Muscle of leg (tissue), 11 donors: ENCODE results near the gene TP53AIP1. TPM values are rescaled to one million over a fixed set of nuclear protein-coding genes. Genes with fewer than 3 reads are reported as not detected.

Source experiments
- DNase-seq: peaks from one replicate; pipeline ENCODE4 v3.0.0; 2013
- H3K27ac ChIP-seq: one replicate; pipeline ENCODE4 v1.5.1; 2013; ENCODE audit warnings: mild to moderate bottlenecking, low read length, control low read depth
- H3K27me3 ChIP-seq: one replicate; pipeline ENCODE4 v1.6.1; 2013; ENCODE audit warnings: low read length; ENCODE audit not compliant: control insufficient read depth, insufficient read depth
- H3K36me3 ChIP-seq: one replicate; pipeline ENCODE4 v1.6.1; 2013; ENCODE audit warnings: low read length; ENCODE audit not compliant: control insufficient read depth, insufficient read depth
- H3K4me1 ChIP-seq: one replicate; pipeline ENCODE4 v1.6.1; 2013; ENCODE audit warnings: low read length; ENCODE audit not compliant: control insufficient read depth, insufficient read depth
- H3K4me3 ChIP-seq: one replicate; pipeline ENCODE4 v1.5.1; 2013; ENCODE audit warnings: low read length, control low read depth
- H3K9me3 ChIP-seq: replicated peaks from 2 replicates; pipeline ENCODE4 v1.6.1; 2013; ENCODE audit warnings: low read depth, low read length; ENCODE audit not compliant: control insufficient read depth
- WGBS: methylation state at CpG from one replicate; pipeline ENCODE4 v1.1.5; 2013; ENCODE audit warnings: missing lambda C conversion rate; ENCODE audit not compliant: insufficient coverage; 5-methylcytosine and 5-hydroxymethylcytosine counted together
- polyA plus RNA-seq, 8 donors: library from polyadenylated mRNA; unstranded; fragments of 120-200 nt; gene quantifications; one replicate each; pipeline versions ENCODE4 v1.2.1 to v1.2.3, GENCODE V29; 2013; ENCODE audit warnings: inconsistent platforms in 1 of 8, low replicate concordance in 1 of 8; ENCODE audit not compliant: insufficient read length in 8 of 8, insufficient read depth in 1 of 8
- total RNA-seq: library from RNA; stranded (reverse); fragments of 120-200 nt; gene quantifications from one replicate; pipeline ENCODE4 v1.2.4, GENCODE V29; 2013

The TP53AIP1 gene
- total and polyA plus RNA-seq, 9 donors: 0.15 to 2.2 (median 0.24) TPM; not detected in 1

DNA sequence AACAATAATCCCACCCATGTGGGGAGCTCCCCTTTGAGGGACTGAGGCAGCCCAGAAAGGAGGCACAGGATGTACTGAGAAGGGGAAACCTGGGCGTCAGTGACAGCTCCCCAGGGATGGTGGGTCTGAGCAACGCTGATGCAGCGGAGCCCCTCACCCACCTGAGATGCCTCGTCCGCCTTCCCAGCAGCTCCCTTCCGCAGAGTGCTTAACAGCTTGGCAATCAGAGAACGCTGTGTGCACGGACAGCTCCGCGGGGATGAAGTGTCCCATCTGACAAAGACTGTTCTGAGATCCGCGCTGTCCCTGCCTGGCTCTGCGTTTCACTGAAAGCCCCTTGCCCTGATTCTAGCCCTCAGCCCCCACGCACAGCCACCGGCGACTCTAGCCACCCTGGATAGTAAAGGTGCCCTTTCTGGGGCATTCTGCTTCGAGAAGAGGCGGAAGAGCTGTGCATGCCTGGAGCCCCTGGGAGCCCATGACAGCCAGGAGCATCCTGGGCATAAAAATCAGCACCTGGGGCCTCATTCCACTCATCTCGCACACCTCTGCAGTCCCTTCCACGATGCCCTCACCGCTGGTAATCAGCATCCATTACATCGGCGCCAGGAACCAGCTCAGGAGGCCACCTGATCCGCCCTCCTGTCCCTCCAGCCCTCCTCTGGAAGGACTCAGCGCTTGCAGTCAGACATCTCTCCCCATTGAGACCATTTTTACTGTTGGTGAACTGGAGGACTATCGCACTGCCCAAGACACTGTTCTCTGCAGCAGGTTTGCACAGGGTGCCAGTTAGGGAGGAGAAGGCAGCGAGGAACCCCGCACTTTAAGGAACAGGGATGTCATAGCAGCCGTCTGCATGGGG is 40.8 kb downstream of the TP53AIP1 start:
- Histone ChIP-seq H3K27ac (no peak overlapping the region), H3K36me3 (no peaks in the 10 kb centered on the region), H3K4me3 (no peak overlapping the region), H3K4me1 (peaks cover 29% of the 10 kb centered on the region), H3K9me3 (no peaks in the 10 kb centered on the region), H3K27me3 (peaks cover 42% of the 10 kb centered on the region)
- DNase-seq: no peak
- 28% methylated on average over 26 of the region's 29 CpGs for WGBS

DNA sequence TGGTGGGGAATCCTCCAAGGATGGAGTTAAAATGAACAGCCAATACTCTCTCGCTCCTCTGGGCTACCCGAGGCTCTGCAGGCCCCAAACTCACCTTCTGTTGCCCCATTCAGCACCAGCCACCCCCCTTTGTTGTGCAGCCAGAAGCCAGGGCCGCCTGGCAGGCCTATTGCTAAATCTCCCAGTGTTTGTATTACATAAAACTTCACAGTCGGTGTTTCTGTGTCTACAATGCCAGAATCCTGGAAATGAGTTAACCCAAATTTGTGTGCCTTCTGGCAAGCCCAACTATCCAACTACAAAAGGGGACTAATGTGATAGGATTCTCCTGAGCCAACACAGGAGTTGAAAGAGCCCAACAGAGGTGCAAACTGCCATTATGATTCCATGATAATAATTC is 42.2 kb downstream of the TP53AIP1 start:
- H3K36me3 ChIP-seq: no peaks in the 10 kb centered on the region
- H3K4me3 ChIP-seq: no peak overlapping the region
- H3K27me3 ChIP-seq: peaks cover 36% of the 10 kb centered on the region
- H3K4me1 ChIP-seq: peaks cover 22% of the 10 kb centered on the region
- WGBS: 65% methylated on average over 3 of the region's 4 CpGs
- no peaks in the 10 kb centered on the region for H3K9me3 ChIP-seq
- no peak for DNase-seq
- no peak overlapping the region for H3K27ac ChIP-seq

DNA sequence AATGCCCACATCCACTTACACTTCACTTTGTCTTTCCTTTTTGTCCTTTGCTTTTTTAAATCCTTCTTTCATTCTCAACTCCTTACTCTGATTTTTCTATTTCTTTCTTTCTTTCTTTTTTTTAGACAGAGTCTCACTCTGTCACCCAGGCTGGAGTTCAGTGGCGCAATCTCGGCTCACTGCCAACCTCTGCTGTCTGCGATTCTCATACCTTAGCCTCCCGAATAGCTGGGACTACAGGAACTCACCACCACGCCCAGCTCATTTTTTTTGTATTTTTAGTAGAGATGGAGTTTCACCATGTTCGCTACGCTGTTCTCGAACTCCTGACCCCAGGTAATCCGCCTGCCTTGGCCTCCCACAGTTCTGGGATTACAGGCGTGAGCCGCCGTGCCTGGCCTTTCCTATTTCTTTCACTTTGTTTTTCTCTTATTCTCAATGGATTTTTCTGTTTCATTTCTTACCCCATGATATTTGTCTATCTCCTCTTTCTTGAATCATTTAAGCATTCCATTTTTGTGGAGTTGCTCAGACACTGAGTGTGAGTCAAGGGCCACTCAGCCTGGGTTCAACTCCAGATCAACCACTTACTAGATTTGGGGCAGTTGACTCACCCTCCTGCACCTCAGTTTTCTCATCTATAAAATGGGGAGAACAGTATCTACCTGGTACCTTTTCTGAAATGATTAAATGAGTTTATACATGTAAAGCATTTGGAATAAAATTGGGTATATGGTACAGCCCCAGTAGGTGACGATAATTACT is 43.9 kb downstream of the TP53AIP1 start:
- no peak for DNase-seq
- Histone ChIP-seq H3K27ac (no peak overlapping the region), H3K9me3 (no peaks in the 10 kb centered on the region), H3K27me3 (peaks cover 28% of the 10 kb centered on the region), H3K36me3 (no peaks in the 10 kb centered on the region), H3K4me1 (peaks cover 6% of the 10 kb centered on the region), H3K4me3 (no peak overlapping the region)
- 67% methylated on average over 3 of the region's 13 CpGs for WGBS

DNA sequence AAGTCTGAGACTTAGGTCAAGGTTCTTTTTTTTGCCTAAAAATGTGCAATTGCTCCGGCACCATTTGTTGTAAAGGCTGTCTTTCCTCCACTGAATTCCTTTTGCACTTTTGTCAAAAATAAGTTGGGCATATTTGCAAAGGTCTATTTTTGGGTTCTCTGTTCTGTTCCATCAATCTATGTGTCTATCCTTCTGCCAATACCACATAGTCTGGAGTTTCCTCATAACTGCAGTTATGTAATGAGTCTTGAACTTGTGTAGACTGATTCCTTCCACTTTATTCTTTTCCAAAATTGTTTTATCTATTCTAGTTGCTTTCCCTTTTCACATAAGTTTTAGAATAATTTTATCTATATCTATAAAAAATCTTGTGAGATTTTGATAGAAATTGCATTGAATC is 44.8 kb downstream of the TP53AIP1 start:
- Histone ChIP-seq H3K4me1 (no peaks in the 10 kb centered on the region), H3K27me3 (peaks cover 24% of the 10 kb centered on the region), H3K36me3 (no peaks in the 10 kb centered on the region), H3K27ac (no peak overlapping the region), H3K9me3 (no peaks in the 10 kb centered on the region), H3K4me3 (no peak overlapping the region)
- no CpG with 5 or more reads among the region's 1 CpG for WGBS
- DNase-seq: no peak

DNA sequence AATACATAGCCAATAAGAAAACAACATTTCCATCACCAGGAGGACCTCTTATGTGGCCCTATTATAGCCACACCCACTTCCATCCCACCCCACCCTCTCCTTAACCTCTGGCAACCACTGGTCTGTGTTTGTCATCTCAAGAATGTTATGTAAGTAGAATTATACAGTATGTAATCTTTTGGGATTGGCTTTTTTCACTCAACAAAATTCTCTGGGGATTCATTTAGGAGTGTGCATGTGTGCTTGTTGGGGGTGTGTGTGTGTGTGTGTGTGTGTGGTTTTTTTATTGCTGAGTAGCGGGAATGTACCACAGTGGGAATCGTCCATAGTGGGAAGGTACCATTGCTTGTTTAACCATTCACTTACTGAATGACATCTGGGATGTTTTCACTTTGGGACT is 46.3 kb downstream of the TP53AIP1 start:
- peaks cover 2% of the 10 kb centered on the region for H3K4me1 ChIP-seq

DNA sequence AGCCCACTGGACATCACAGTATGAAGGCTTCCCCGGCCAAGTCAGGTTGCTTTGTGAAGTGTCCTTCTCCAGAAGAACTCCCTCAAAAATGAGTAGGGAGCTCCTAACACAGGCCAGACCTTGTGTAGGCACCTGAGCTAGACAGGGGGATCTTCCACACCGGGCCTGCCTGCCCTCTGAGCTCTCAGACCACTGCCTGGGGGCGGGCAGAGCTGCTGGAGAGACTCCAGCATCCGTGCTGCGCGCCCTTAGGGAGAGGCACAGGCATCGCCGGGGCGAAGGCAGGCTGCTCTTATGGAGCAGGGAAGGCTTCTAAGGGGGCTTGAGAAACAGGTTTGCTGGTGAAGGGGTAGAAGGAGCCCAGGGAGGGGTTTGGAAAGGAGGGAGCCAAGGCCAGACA is 47.1 kb downstream of the TP53AIP1 start:
- H3K27me3 ChIP-seq: peaks cover 19% of the 10 kb centered on the region
- 86% methylated on average over 9 of the region's 9 CpGs for WGBS
- H3K36me3 ChIP-seq: no peaks in the 10 kb centered on the region
- no peak overlapping the region for H3K27ac ChIP-seq
- peaks cover 6% of the 10 kb centered on the region for H3K4me1 ChIP-seq
- H3K9me3 ChIP-seq: no peaks in the 10 kb centered on the region
- H3K4me3 ChIP-seq: no peak overlapping the region
- DNase-seq: no peak

More for the DNA sequence above, 46.3 kb downstream of the TP53AIP1 start:
- Histone ChIP-seq H3K4me3 (no peak overlapping the region), H3K27ac (no peak overlapping the region), H3K9me3 (no peaks in the 10 kb centered on the region), H3K27me3 (peaks cover 18% of the 10 kb centered on the region), H3K36me3 (no peaks in the 10 kb centered on the region)
- no peak for DNase-seq
- WGBS: no CpG with 5 or more reads among the region's 2 CpGs

DNA sequence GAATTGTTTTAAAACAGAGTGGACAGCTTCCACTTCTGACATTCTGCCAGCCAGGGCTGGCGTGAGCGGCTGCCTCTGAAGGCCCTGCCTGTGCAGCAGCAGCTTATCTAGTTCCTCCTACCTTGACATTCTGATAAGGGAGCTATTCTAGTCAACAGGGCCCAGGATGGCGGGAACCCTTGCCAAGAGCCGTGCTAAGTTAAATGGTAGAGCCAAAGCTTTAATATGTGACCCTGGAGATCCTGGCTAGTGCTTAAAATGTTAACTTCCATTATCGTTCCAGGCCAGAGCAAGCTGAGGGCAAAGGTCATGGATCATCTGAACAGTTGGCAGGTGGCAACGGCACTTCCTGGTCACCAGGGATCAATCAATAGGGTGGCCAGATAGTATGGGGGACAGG is 48.0 kb downstream of the TP53AIP1 start:
- H3K4me1 ChIP-seq: peaks cover 12% of the 10 kb centered on the region
- no peak overlapping the region for H3K27ac ChIP-seq
- DNase-seq: no peak
- no peaks in the 10 kb centered on the region for H3K36me3 ChIP-seq
- WGBS: 56% methylated on average over 6 of the region's 6 CpGs
- H3K4me3 ChIP-seq: no peak overlapping the region
- peaks cover 24% of the 10 kb centered on the region for H3K27me3 ChIP-seq
- no peaks in the 10 kb centered on the region for H3K9me3 ChIP-seq

DNA sequence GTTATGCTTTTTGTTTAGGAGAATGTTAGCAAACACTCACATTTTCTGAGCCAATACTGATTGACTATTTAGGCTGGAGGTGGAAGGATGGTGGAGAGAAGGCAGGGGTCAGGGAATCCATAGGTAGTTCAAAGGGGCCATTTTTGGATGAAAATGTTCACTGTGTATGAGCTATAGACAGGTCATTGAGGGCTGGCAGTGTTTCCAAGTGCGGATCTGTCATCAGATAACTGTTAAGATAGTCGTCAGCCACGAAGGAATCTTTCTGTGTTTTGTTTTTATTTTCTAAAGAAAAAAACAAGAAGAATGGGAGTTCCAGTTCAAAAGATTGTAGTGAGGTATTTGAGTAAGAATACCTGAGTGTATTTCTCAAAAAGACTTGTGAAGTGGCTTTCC is 48.4 kb downstream of the TP53AIP1 start:
- Histone ChIP-seq H3K36me3 (no peaks in the 10 kb centered on the region), H3K9me3 (no peaks in the 10 kb centered on the region), H3K27ac (no peak overlapping the region), H3K4me3 (no peak overlapping the region), H3K4me1 (peaks cover 12% of the 10 kb centered on the region), H3K27me3 (peaks cover 28% of the 10 kb centered on the region)
- no peak for DNase-seq
- WGBS: 79% methylated on average over 3 of the region's 3 CpGs

DNA sequence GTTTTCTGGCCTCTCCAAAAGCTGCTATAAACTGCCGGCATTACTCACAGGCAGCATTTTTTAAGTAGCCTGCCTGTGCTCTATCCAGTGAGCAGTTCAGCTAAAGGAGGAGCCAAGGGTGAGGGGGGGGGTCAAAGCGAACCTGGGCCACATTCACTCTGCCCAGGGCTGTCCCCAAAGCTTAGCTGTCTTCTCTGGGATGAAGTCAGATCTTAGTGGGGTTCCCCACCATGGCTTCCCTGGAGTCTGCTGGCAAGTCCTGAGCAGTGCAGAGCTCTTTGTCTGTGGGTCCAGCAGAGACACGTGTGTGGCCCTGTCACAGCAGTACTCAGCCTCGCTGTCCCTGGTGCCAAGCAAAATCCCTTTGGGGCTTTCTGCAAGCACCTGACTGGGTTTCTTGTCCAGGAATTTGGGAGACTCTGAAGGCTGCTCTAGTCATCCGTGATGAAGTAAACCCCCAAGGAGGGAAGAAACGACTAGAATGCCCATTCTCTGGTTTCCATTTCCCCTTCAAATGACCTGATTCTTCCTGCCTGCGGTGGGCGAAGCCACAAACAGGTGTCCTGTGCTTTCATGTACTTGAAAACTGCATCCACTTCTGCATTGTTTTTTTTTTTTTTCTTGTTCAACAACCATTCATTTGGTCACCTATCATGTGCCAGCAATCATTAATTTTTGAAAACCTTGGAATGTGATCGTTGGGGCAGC is 48.9 kb downstream of the TP53AIP1 start:
- Histone ChIP-seq H3K27ac (no peak overlapping the region), H3K4me1 (peaks cover 12% of the 10 kb centered on the region), H3K4me3 (no peak overlapping the region), H3K27me3 (peaks cover 29% of the 10 kb centered on the region), H3K36me3 (no peaks in the 10 kb centered on the region), H3K9me3 (no peaks in the 10 kb centered on the region)
- DNase-seq: no peak
- 48% methylated on average over 7 of the region's 9 CpGs for WGBS
